ENCODE data around the gene MEI1.

Gene MEI1

DNA sequence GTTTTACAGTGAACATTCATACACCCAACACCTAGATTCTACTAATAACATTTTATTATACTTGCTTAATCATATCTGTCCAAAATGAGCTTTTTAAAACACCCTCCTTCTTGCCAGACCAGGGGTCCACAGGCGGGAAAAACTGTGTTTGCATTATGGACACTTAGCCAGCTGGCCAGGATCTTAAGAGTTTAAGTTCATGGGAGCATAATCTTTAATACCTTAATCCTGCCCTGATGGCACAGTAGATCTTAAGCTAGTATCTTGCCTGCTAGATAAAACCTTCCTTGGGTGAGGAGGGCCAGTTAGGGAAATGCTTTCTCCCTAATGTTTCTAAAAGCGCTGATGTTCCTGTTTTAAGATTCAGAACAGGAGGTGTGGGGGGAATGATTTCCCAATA, 88.0 kb downstream of the MEI1 start:
- no peak for DNase-seq (ENCODE audit: low spot score)

DNA sequence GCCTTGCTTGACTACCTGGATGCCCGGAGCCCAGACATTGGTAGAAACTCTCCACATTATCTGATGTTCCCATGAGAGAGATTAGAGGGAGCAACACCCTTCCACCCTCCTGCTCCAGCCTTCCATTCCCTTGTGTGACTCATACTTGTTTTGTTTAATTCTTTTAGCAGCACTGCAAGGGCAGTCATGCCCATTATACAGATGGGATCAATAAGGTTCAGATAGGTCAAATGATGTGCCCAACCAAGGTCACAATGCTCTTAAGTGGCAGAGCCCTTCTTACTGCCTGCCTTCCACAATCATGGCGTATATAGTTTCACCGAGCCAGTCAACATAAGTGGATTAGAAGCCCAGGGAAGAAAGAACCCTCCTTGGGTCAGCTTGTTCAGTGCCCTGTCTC, 94.6 kb downstream of the MEI1 start:
- DNase-seq (ENCODE audit: low spot score) = no peak

GRCh38 chr22:41798736-41799135, 99.4 kb downstream of the MEI1 start:
- DNase-seq (ENCODE audit: low spot score) = no peak

DNA sequence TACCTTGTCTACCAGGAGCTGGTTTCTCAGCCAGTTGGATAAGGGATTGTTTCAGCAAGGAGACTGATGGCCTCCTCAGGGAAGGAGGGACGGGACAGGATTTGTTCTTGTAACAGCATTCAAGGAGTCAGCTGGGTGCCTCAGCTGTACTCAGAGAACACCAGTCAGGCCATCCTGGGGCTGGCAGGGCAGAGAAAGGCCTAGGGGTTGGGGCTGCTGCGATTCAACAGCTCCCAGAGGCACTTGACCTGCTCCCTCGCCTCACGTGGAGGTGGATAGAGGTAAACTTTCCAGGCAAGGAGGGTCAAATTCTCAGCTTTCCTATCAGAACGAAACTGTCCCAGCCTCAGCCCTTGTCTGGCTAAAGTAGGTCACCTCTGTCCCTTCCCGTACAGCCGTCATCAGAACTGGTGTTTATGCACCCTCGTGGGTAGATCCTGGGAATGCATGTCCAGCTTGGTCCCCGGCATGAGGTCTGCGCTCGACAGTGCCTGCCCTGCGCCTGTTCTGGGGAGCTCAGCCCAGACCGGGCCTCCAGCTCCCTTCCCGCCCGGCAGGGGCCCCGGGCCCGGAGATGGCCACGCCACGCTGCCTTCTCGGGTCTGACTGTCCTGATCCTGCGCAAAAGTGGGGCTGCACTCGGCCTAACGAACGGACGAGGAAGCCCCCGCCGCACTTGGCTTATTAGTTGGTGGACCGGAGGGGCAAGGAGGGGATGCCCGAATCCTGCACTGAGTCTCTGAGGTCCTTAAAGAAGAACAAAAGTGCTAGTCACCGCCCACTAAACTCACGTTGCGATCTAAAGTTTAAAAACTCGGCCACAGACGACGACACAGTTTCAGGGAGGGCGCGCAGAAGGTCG, 100.4 kb downstream of the MEI1 start:
- no peak for DNase-seq (ENCODE audit: low spot score)

GRCh38 chr22:41800348-41801146, 101.2 kb downstream of the MEI1 start, which contains the start of gene CCDC134:
TSS of gene CCDC134 (plus strand) at chr22:41800679. CDS start at chr22:41808891, 8,212 bp downstream.
- DNase-seq (ENCODE audit: low spot score) = peak; percentile 94

GRCh38 chr22:41801147-41801819, 102.0 kb downstream of the MEI1 start:
- no peak for DNase-seq (ENCODE audit: low spot score)

DNA sequence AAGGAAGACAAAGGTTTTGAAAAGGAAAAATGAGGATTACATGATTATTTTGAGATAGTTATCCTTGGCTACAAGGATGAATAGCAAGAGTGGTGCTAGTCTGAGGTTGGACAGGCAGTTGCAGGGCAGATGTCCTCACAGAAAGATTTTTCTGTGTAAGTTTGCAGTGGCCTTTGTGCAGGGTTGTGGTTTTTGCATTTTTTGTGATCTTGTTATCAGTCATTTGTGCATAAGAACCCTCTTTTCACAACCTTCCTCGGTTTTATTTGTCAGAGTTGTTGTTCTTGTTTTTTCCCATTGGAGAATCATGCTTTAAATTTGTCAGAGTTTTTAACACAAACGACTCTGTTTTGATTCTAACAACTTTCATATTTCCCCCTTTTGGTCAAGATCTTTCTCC, 102.6 kb downstream of the MEI1 start:
- DNase-seq (ENCODE audit: low spot score) = no peak

GRCh38 chr22:41805639-41806038, 106.3 kb downstream of the MEI1 start:
- no peak for DNase-seq (ENCODE audit: low spot score)

- no peak for DNase-seq (ENCODE audit: low spot score)
Observed at GRCh38 chr22:41808400-41808799, 109.1 kb downstream of the MEI1 start.

GRCh38 chr22:41810022-41810421, 110.7 kb downstream of the MEI1 start:
- DNase-seq (ENCODE audit: low spot score) = no peak

GRCh38 chr22:41812805-41813545, 113.7 kb downstream of the MEI1 start:
- no peak for DNase-seq (ENCODE audit: low spot score)

DNA sequence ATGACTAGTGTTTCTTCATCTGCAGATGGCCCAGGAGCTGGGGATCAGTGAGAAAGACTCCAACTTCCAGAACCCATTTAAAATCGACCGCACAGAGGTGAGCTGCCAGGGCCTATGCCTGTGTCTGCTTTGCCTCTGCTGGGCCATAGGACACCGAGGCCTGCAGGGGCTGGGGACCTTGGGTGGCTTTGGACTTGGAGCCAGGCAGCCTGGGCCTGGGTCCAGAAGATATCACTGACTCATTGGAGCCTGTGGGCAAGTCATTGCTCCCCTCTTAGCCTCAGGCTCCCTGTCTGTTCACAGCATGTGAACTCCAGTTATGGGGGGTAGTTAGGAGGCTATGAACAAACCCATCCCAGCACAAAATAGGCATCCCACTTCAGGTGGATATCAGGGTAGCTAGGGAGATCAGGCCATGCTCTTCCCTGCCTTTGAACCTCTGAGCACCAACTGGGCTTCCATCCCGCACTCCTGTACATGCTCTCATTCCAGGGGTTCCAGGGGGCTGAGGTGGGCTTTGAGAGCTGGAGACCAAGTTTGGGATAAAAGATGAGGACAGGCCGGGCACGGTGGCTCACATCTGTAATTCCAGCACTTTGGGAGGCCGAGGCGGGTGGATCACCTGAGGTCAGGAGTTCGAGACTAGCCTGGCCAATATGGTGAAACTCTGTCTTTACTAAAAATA, 114.6 kb downstream of the MEI1 start:
- DNase-seq (ENCODE audit: low spot score) = no peak

DNA sequence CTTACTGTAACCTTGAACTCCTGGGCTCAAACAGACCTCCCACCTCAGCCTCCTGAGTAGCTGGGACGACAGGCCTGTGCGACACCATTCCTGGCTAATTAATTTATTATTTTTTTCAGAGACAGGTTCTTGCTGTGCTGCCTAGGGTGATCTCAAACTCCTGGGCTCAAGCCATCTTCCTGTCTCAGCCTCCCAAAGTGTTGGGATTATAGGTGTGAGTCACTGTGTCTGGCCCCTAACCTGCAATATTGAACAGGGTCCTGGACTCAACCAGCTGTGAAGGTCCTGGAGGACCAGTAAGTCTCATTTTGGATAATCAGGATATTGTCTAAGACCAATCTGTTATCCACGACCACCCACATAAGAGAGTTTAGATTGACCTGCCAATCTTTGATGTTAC, 116.4 kb downstream of the MEI1 start:
- no peak for DNase-seq (ENCODE audit: low spot score)

DNA sequence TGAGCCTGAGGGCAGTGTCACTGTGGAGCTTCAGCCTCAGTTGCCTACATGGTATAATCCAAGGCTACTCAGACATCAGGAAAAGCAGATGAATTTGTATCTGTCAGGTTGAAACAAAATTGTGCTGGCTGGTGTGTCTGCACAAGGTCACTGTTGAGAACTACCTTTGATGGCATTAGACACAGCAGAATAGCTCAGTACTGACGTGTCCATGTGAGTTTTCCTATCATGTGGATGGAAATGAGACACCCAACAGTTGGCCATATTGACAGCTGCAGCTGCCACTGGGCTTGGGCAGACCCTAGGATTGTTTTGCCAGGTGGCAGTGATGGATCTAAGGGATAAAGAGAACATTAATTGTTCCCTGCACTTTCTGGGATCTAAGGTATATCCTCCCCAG, 116.9 kb downstream of the MEI1 start:
- no peak for DNase-seq (ENCODE audit: low spot score)

DNA sequence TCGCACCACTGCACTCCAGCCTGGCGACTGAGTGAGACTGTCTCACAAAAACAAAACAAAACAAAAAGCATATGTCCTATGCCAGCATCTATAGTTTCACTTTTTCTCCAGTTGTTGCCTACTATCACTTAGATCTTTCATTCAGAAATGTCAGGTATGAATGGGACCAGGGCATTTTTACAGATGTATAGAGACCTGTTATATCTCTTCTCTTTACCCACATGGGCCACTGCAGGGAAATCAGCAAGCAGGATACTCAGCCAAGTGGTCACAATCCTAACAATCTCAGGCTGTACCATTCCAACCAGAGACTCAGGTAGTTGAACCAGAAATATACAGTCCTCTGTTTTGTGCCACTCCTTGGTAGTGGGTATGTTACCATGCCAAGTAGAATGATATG, 117.6 kb downstream of the MEI1 start:
- DNase-seq (ENCODE audit: low spot score) = no peak

DNA sequence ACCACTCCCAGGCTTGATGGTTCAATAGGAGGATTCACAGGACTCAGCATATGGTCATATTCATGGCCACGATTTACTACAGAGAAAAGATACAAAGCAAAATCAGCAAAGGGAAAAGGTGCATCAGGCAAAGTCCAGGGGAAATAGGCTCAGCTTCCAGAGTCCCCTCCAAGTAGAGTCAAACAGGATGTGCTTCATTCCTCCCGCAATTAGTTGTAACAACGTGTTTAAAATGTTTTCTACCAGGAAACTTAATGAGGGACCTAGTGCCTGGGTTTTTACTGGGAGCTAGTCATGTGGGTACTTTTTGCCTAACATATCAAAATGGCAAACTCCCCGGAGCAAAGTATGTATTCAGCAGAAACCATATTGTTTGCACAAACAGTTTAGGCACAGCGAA, 118.7 kb downstream of the MEI1 start:
- DNase-seq (ENCODE audit: low spot score) = no peak

- DNase-seq (ENCODE audit: low spot score) = no peak
Observed at GRCh38 chr22:41818596-41818995, 119.3 kb downstream of the MEI1 start.

DNA sequence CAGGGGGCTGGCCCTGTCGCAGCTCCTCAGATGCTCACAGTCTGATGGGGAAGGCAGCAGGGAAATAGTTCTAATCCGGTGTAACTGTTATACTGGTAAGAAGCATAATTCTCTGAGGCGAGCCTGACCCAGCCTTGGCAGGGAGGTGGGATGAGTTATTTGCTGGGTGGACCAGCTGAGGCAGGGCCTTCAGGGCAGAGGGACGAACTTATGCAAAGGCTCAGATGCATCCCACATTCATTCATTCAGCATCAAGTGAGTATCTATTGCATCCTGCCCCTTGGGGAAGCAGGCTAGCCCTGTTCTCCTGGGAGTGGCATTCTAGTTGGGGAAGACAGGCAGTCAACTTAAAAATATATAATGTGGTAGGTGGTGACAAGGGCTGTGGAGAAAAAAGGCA, 120.0 kb downstream of the MEI1 start:
- DNase-seq (ENCODE audit: low spot score) = no peak

GRCh38 chr22:41820447-41820846, 121.1 kb downstream of the MEI1 start:
- DNase-seq (ENCODE audit: low spot score) = no peak

DNA sequence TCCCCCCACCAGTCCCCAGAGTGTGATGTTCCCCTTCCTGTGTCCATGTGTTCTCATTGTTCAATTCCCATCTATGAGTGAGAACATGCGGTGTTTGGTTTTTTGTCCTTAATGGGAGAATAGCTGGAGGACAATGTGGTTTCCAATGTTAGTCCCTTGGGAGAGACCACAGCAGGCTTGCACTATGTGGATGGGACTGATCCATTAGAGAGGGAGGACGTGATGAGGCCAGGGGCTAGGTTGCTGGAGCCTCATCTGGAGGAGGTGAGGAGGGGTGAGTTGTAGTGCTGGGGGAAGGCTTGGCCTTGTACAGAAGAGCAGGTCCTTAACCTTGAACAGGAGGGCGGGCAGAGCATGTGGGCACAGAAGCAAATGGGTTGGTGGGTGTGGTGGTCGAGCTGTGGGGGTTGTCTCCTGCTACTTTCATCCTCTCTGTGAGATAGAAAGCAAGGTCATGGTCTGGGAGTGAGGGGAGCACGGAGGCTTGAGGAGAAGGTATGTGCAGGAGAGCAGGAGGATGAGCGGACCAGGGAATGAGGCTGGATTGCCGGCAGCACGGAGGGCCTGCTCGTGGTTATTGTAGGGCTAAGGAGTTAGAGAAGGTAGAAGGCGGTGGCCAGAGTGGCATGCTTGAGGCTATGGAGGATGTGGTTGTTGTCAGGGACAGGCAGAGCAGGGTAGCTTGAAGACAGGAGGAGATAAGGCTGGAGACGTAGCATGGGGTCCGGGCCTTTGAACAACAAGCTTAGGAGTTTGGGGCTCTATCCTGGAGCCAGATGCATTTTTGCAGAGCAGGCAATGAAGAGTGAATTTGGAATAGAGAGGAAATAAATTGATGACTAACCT, 122.4 kb downstream of the MEI1 start:
- no peak for DNase-seq (ENCODE audit: low spot score)
